OCI-LY7 (cell line): ENCODE results near the gene SSPN.

Experiments used
- CTCF ChIP-seq: fragments of 200-600 bp; sonication (generic); conservative IDR thresholded peaks from 2 replicates; pipeline ENCODE4 v1.5.1; 2014; ENCODE audit warnings: mild to moderate bottlenecking, antibody characterized with exemption, low read length, moderate library complexity, mixed read lengths
- EZH2phosphoT487 ChIP-seq: fragments of 200-600 bp; sonication (generic); IDR thresholded peaks from 2 replicates; pipeline ENCODE4 v1.6.1; 2018; ENCODE audit warnings: low read depth, borderline replicate concordance, mild to moderate bottlenecking, mixed run types, antibody characterized with exemption, low read length, moderate library complexity, mixed read lengths

GRCh38 chr12:26269562-26270284 lies 74.3 kb downstream of the SSPN start:
- TF ChIP-seq CTCF (no peak), EZH2phosphoT487 (no peak)
